Cardiac ventricle fibroblast (primary cell): Measurements from ENCODE around the gene AKR7A2. TPM values are rescaled to one million over a fixed set of nuclear protein-coding genes. Genes with fewer than 3 reads are reported as not detected.

Experiments used
- total RNA-seq: library from RNA; depleted of rRNA; stranded (reverse); fragments of >200 nt; gene quantifications from 2 replicates; pipeline ENCODE4 v1.2.3, GENCODE V29; 2015

AKR7A2 gene
- 117 and 159 TPM in 2 replicates for total RNA-seq

GRCh38 chr1:19311931-19312781 lies at the start of gene AKR7A2, which contains the start of gene SLC66A1:
Gene AKR7A2, minus strand, starts transcription at chr1:19312144. Its CDS starts 20 bp downstream, at chr1:19312124.
Gene SLC66A1, plus strand, starts transcription at chr1:19312326. Its CDS starts 5,352 bp downstream, at chr1:19317678.

GRCh38 chr1:19288324-19289241 lies 23.4 kb downstream of the AKR7A2 start, which contains the start of gene AKR7A3:
Gene AKR7A3, minus strand, starts transcription at chr1:19288770. Its CDS starts 61 bp downstream, at chr1:19288709.

Other genes starting within 250 kb of the AKR7A2 start
- 65.3 and 78.3 TPM in 2 replicates for gene UBR4, start 101.9 kb downstream of the AKR7A2 start, total RNA-seq
- gene EMC1, start 60.6 kb downstream of the AKR7A2 start, total RNA-seq, result 34.8 and 43.7 TPM in 2 replicates
- 18.5 and 25.0 TPM in 2 replicates for gene MRTO4, start 60.3 kb downstream of the AKR7A2 start, total RNA-seq
- 0.73 and 1.00 TPM in 2 replicates for gene AKR7A3, start 23.4 kb downstream of the AKR7A2 start, total RNA-seq
- gene SLC66A1, start 182 bp upstream of the AKR7A2 start, total RNA-seq, result 12.3 and 20.6 TPM in 2 replicates
- 148 and 173 TPM in 2 replicates for gene CAPZB, start 173.4 kb upstream of the AKR7A2 start, total RNA-seq